Naive B cell (primary cell): ENCODE results near the gene NPIPB6. TPM values are rescaled to one million over a fixed set of nuclear protein-coding genes. Genes with fewer than 3 reads are reported as not detected.

Experiments used
- ATAC-seq, 2 donors: fragments of 150-1000 bp; cut with Tn5 transposase; 2 replicates each; pipeline ENCODE4 v1.10.0; 2021; ENCODE audit warnings: low read depth in 2 of 2, mild to moderate bottlenecking in 2 of 2, moderate library complexity in 2 of 2
- DNase-seq: peaks from one replicate; pipeline ENCODE4 v3.0.0; 2022
- H3K27ac Mint-ChIP-seq, 6 donors: one replicate each; pipeline ENCODE4 v1.8.0; 2020 to 2022; ENCODE audit warnings: mild to moderate bottlenecking in 6 of 6, mixed read lengths in 6 of 6, moderate library complexity in 5 of 6, inconsistent platforms in 2 of 6
- H3K27me3 Mint-ChIP-seq, 3 donors: one replicate each; pipeline ENCODE4 v1.8.0; 2021 to 2022; ENCODE audit warnings: mixed read lengths in 3 of 3, mild to moderate bottlenecking in 1 of 3
- H3K36me3 Mint-ChIP-seq, 2 donors: one replicate each; pipeline ENCODE4 v1.8.0; 2020 to 2022; ENCODE audit warnings: mixed read lengths in 2 of 2, inconsistent platforms in 1 of 2, mild to moderate bottlenecking in 1 of 2
- H3K4me1 Mint-ChIP-seq, 3 donors: one replicate each; pipeline ENCODE4 v1.8.0; 2020 to 2022; ENCODE audit warnings: mixed read lengths in 3 of 3, inconsistent platforms in 1 of 3, mild to moderate bottlenecking in 1 of 3, moderate library complexity in 1 of 3
- H3K4me3 Mint-ChIP-seq, 8 donors: one replicate each; pipeline ENCODE4 v1.8.0; 2020 to 2022; ENCODE audit warnings: mild to moderate bottlenecking in 8 of 8, mixed read lengths in 8 of 8, moderate library complexity in 8 of 8, inconsistent platforms in 2 of 8
- H3K9me3 Mint-ChIP-seq, 7 donors: one replicate each; pipeline ENCODE4 v1.8.0; 2020 to 2022; ENCODE audit warnings: mixed read lengths in 7 of 7, mild to moderate bottlenecking in 5 of 7, inconsistent platforms in 2 of 7, moderate library complexity in 1 of 7
- polyA plus RNA-seq, 6 donors: library from polyadenylated mRNA; unstranded; fragments of 300-500 nt; fragmentation: Illumina TruSeq; gene quantifications; one replicate each; pipeline ENCODE4 v1.2.3, GENCODE V29; 2021; ENCODE audit warnings: low read depth in 6 of 6

The NPIPB6 gene
- polyA plus RNA-seq, 6 donors from 2014 or later, result 0.17 to 0.48 (median 0.34) TPM; not detected in 3

- H3K9me3 Mint-ChIP-seq, result no peaks in the 10 kb centered on the region
- H3K36me3 Mint-ChIP-seq, result no peaks in the 10 kb centered on the region
- DNase-seq (no peak), ATAC-seq (no peak)
- H3K4me1 Mint-ChIP-seq, result peaks cover 3 to 6% (median 3%) of the 10 kb centered on the region in 3 donors
- no peak overlapping the region for H3K4me3 Mint-ChIP-seq
- H3K27ac Mint-ChIP-seq, result no peak overlapping the region
- H3K27me3 Mint-ChIP-seq, result no peaks in the 10 kb centered on the region
Measured at GRCh38 chr16:28318042-28318744, 45.1 kb downstream of the NPIPB6 start.

GRCh38 chr16:28317040-28317880 is 46.0 kb downstream of the NPIPB6 start:
- Mint-ChIP-seq H3K4me3 (no peak overlapping the region), H3K27me3 (no peaks in the 10 kb centered on the region), H3K9me3 (peaks cover 0 to 1% (median 0%) of the 10 kb centered on the region in 7 donors), H3K4me1 (peaks cover 3 to 6% (median 3%) of the 10 kb centered on the region in 3 donors), H3K27ac (peak overlapping the region in 1 of 6 donors; percentile 21), H3K36me3 (no peaks in the 10 kb centered on the region)
- peak; percentile 63 for DNase-seq
- ATAC-seq, result peak; percentile 66 to 76

- Mint-ChIP-seq H3K4me1 (peaks cover 3 to 6% (median 5%) of the 10 kb centered on the region in 3 donors), H3K4me3 (no peak overlapping the region), H3K9me3 (peaks cover 0 to 1% (median 0%) of the 10 kb centered on the region in 7 donors), H3K27ac (no peak overlapping the region), H3K27me3 (no peaks in the 10 kb centered on the region), H3K36me3 (no peaks in the 10 kb centered on the region)
- no peak for DNase-seq
- ATAC-seq, result no peak
Measured at GRCh38 chr16:28316054-28316453, 47.3 kb downstream of the NPIPB6 start.

- no peak for DNase-seq
- ATAC-seq, result no peak
- Mint-ChIP-seq H3K4me1 (peaks cover 7 to 22% (median 10%) of the 10 kb centered on the region in 3 donors), H3K9me3 (peaks cover 0 to 3% (median 0%) of the 10 kb centered on the region in 7 donors), H3K4me3 (no peak overlapping the region), H3K27ac (peak overlapping the region in 2 of 6 donors; percentile 29 to 68), H3K36me3 (no peaks in the 10 kb centered on the region), H3K27me3 (no peaks in the 10 kb centered on the region)
Measured at GRCh38 chr16:28313587-28313986, 49.7 kb downstream of the NPIPB6 start.

- Mint-ChIP-seq H3K27me3 (no peaks in the 10 kb centered on the region), H3K27ac (peak overlapping the region in 2 of 6 donors; percentile 25 to 80), H3K4me1 (peaks cover 7 to 23% (median 10%) of the 10 kb centered on the region in 3 donors), H3K36me3 (no peaks in the 10 kb centered on the region), H3K9me3 (peaks cover 0 to 3% (median 0%) of the 10 kb centered on the region in 7 donors), H3K4me3 (no peak overlapping the region)
- ATAC-seq (no peak), DNase-seq (no peak)
Measured at GRCh38 chr16:28312327-28312726, 51.0 kb downstream of the NPIPB6 start.

- no peaks in the 10 kb centered on the region for H3K27me3 Mint-ChIP-seq
- H3K4me1 Mint-ChIP-seq, result peaks cover 5 to 21% (median 7%) of the 10 kb centered on the region in 3 donors
- peaks cover 0 to 3% (median 0%) of the 10 kb centered on the region in 7 donors for H3K9me3 Mint-ChIP-seq
- ATAC-seq, result no peak
- no peak overlapping the region for H3K4me3 Mint-ChIP-seq
- H3K27ac Mint-ChIP-seq, result peak overlapping the region in 1 of 6 donors; percentile 25
- no peak for DNase-seq
- H3K36me3 Mint-ChIP-seq, result no peaks in the 10 kb centered on the region
Measured at GRCh38 chr16:28311913-28312312, 51.4 kb downstream of the NPIPB6 start.

- H3K4me1 Mint-ChIP-seq, result peaks cover 4 to 19% (median 5%) of the 10 kb centered on the region in 3 donors
- no peak for DNase-seq
- H3K27me3 Mint-ChIP-seq, result no peaks in the 10 kb centered on the region
- no peak for ATAC-seq
- no peaks in the 10 kb centered on the region for H3K36me3 Mint-ChIP-seq
- H3K9me3 Mint-ChIP-seq, result peaks cover 0 to 3% (median 0%) of the 10 kb centered on the region in 7 donors
- H3K4me3 Mint-ChIP-seq, result peak overlapping the region in 1 of 8 donors; percentile 5
- H3K27ac Mint-ChIP-seq, result peak overlapping the region in 2 of 6 donors; percentile 58 to 87
Measured at GRCh38 chr16:28311413-28311812, 51.9 kb downstream of the NPIPB6 start.

- ATAC-seq, result no peak
- no peak for DNase-seq
- Mint-ChIP-seq H3K9me3 (peaks cover 0 to 3% (median 0%) of the 10 kb centered on the region in 7 donors), H3K36me3 (no peaks in the 10 kb centered on the region), H3K4me1 (peaks cover 4 to 19% (median 5%) of the 10 kb centered on the region in 3 donors), H3K27me3 (no peaks in the 10 kb centered on the region), H3K4me3 (peak overlapping the region in 3 of 8 donors; percentile 3 to 47 (median 5)), H3K27ac (peak overlapping the region in 4 of 6 donors; percentile 51 to 86 (median 62))
Measured at GRCh38 chr16:28310796-28311195, 52.5 kb downstream of the NPIPB6 start.

GRCh38 chr16:28309811-28310311 is 53.4 kb downstream of the NPIPB6 start:
- peak; percentile 88 to 89 for ATAC-seq
- Mint-ChIP-seq H3K27ac (peak overlapping the region in 5 of 6 donors; percentile 11 to 77 (median 56)), H3K9me3 (peaks cover 0 to 3% (median 0%) of the 10 kb centered on the region in 7 donors), H3K4me1 (peaks cover 4 to 19% (median 5%) of the 10 kb centered on the region in 3 donors), H3K36me3 (no peaks in the 10 kb centered on the region), H3K4me3 (peak overlapping the region in 6 of 8 donors; percentile 10 to 77 (median 34)), H3K27me3 (no peaks in the 10 kb centered on the region)
- DNase-seq, result peak; percentile 57

GRCh38 chr16:28308794-28309584 is 54.3 kb downstream of the NPIPB6 start:
- no peaks in the 10 kb centered on the region for H3K36me3 Mint-ChIP-seq
- H3K27me3 Mint-ChIP-seq, result no peaks in the 10 kb centered on the region
- peak overlapping the region in 2 of 8 donors; percentile 50 to 65 for H3K4me3 Mint-ChIP-seq
- peaks cover 4 to 19% (median 5%) of the 10 kb centered on the region in 3 donors for H3K4me1 Mint-ChIP-seq
- peaks cover 0 to 3% (median 0%) of the 10 kb centered on the region in 7 donors for H3K9me3 Mint-ChIP-seq
- ATAC-seq (no peak), DNase-seq (no peak)
- H3K27ac Mint-ChIP-seq, result peak overlapping the region in 3 of 6 donors; percentile 28 to 84 (median 29)

GRCh38 chr16:28307936-28308335 is 55.4 kb downstream of the NPIPB6 start:
- peaks cover 0 to 3% (median 0%) of the 10 kb centered on the region in 7 donors for H3K9me3 Mint-ChIP-seq
- ATAC-seq (no peak), DNase-seq (no peak)
- peaks cover 4 to 19% (median 5%) of the 10 kb centered on the region in 3 donors for H3K4me1 Mint-ChIP-seq
- H3K4me3 Mint-ChIP-seq, result no peak overlapping the region
- H3K27ac Mint-ChIP-seq, result peak overlapping the region in 1 of 6 donors; percentile 67
- no peaks in the 10 kb centered on the region for H3K36me3 Mint-ChIP-seq
- no peaks in the 10 kb centered on the region for H3K27me3 Mint-ChIP-seq

- Mint-ChIP-seq H3K27me3 (peaks cover 0 to 5% (median 0%) of the 10 kb centered on the region in 3 donors), H3K27ac (no peak overlapping the region), H3K36me3 (no peaks in the 10 kb centered on the region), H3K9me3 (peaks cover 0 to 2% (median 0%) of the 10 kb centered on the region in 7 donors), H3K4me3 (peak overlapping the region in 1 of 8 donors; percentile 3), H3K4me1 (peaks cover 0 to 4% (median 0%) of the 10 kb centered on the region in 3 donors)
- DNase-seq (no peak), ATAC-seq (no peak)
Measured at GRCh38 chr16:28304214-28304613, 59.1 kb downstream of the NPIPB6 start.
